IgD-negative memory B cell (primary cell): ENCODE data around the gene NCKAP5. TPM values are rescaled to one million over a fixed set of nuclear protein-coding genes. Genes with fewer than 3 reads are reported as not detected.

Experiments used
- H3K27ac Mint-ChIP-seq, 3 donors: one replicate each; pipeline ENCODE4 v1.8.0; 2020 to 2022; ENCODE audit warnings: mild to moderate bottlenecking in 3 of 3, mixed read lengths in 3 of 3, moderate library complexity in 1 of 3
- H3K27me3 Mint-ChIP-seq: one replicate; pipeline ENCODE4 v1.8.0; 2021; ENCODE audit warnings: mixed read lengths
- H3K36me3 Mint-ChIP-seq: one replicate; pipeline ENCODE4 v1.8.0; 2020; ENCODE audit warnings: mild to moderate bottlenecking, mixed read lengths
- H3K4me1 Mint-ChIP-seq, 3 donors: one replicate each; pipeline ENCODE4 v1.8.0; 2020 to 2022; ENCODE audit warnings: mixed read lengths in 3 of 3, mild to moderate bottlenecking in 1 of 3
- H3K4me3 Mint-ChIP-seq, 4 donors: one replicate each; pipeline ENCODE4 v1.8.0; 2020 to 2022; ENCODE audit warnings: mild to moderate bottlenecking in 4 of 4, mixed read lengths in 4 of 4, moderate library complexity in 3 of 4
- H3K9me3 Mint-ChIP-seq, 3 donors: one replicate each; pipeline ENCODE4 v1.8.0; 2020 to 2021; ENCODE audit warnings: mixed read lengths in 3 of 3, mild to moderate bottlenecking in 1 of 3
- polyA plus RNA-seq: library from polyadenylated mRNA; unstranded; fragments of 300-500 nt; fragmentation: Illumina TruSeq; gene quantifications from one replicate; pipeline ENCODE4 v1.2.3, GENCODE V29; 2021

NCKAP5 gene
- polyA plus RNA-seq, 1 donor from 2014 or later = not detected

GRCh38 chr2:132897111-132897510, 671.2 kb downstream of the NCKAP5 start:
- H3K4me1 Mint-ChIP-seq = peaks cover 0 to 3% (median 0%) of the 10 kb centered on the region in 3 donors
- H3K36me3 Mint-ChIP-seq = no peaks in the 10 kb centered on the region
- no peaks in the 10 kb centered on the region for H3K27me3 Mint-ChIP-seq

GRCh38 chr2:132896073-132896472, 672.2 kb downstream of the NCKAP5 start:
- Mint-ChIP-seq H3K9me3 (peaks cover 0 to 7% (median 5%) of the 10 kb centered on the region in 3 donors), H3K27me3 (no peaks in the 10 kb centered on the region), H3K4me1 (peaks cover 0 to 3% (median 0%) of the 10 kb centered on the region in 3 donors), H3K4me3 (no peak overlapping the region), H3K27ac (no peak overlapping the region), H3K36me3 (no peaks in the 10 kb centered on the region)

More at GRCh38 chr2:132897111-132897510, 671.2 kb downstream of the NCKAP5 start:
- peaks cover 0 to 7% (median 2%) of the 10 kb centered on the region in 3 donors for H3K9me3 Mint-ChIP-seq
- no peak overlapping the region for H3K4me3 Mint-ChIP-seq
- no peak overlapping the region for H3K27ac Mint-ChIP-seq

GRCh38 chr2:132891498-132891897, 676.8 kb downstream of the NCKAP5 start:
- Mint-ChIP-seq H3K4me1 (peaks cover 0 to 3% (median 0%) of the 10 kb centered on the region in 3 donors), H3K4me3 (no peak overlapping the region), H3K9me3 (peaks cover 0 to 9% (median 0%) of the 10 kb centered on the region in 3 donors), H3K27me3 (peaks cover under 1% of the 10 kb centered on the region), H3K27ac (no peak overlapping the region), H3K36me3 (no peaks in the 10 kb centered on the region)

- H3K9me3 Mint-ChIP-seq = peaks cover 0 to 7% (median 2%) of the 10 kb centered on the region in 3 donors
- H3K27me3 Mint-ChIP-seq = peaks cover 3% of the 10 kb centered on the region
- H3K27ac Mint-ChIP-seq = no peak overlapping the region
- H3K4me3 Mint-ChIP-seq = no peak overlapping the region
- no peaks in the 10 kb centered on the region for H3K4me1 Mint-ChIP-seq
- H3K36me3 Mint-ChIP-seq = no peaks in the 10 kb centered on the region
Measured at GRCh38 chr2:132886574-132886973, 681.7 kb downstream of the NCKAP5 start.

- H3K27ac Mint-ChIP-seq = no peak overlapping the region
- H3K27me3 Mint-ChIP-seq = peaks cover 3% of the 10 kb centered on the region
- H3K4me1 Mint-ChIP-seq = no peaks in the 10 kb centered on the region
- no peak overlapping the region for H3K4me3 Mint-ChIP-seq
- peaks cover 0 to 5% (median 2%) of the 10 kb centered on the region in 3 donors for H3K9me3 Mint-ChIP-seq
- H3K36me3 Mint-ChIP-seq = no peaks in the 10 kb centered on the region
Measured at GRCh38 chr2:132884705-132885104, 683.6 kb downstream of the NCKAP5 start.

- Mint-ChIP-seq H3K4me3 (no peak overlapping the region), H3K4me1 (no peaks in the 10 kb centered on the region), H3K27me3 (peaks cover 3% of the 10 kb centered on the region), H3K36me3 (no peaks in the 10 kb centered on the region), H3K9me3 (peaks cover 0 to 5% (median 2%) of the 10 kb centered on the region in 3 donors), H3K27ac (no peak overlapping the region)
Measured at GRCh38 chr2:132884292-132884691, 684.0 kb downstream of the NCKAP5 start.

GRCh38 chr2:132883430-132883829, 684.8 kb downstream of the NCKAP5 start:
- Mint-ChIP-seq H3K4me3 (no peak overlapping the region), H3K27ac (no peak overlapping the region), H3K27me3 (peaks cover 3% of the 10 kb centered on the region), H3K36me3 (no peaks in the 10 kb centered on the region), H3K4me1 (no peaks in the 10 kb centered on the region), H3K9me3 (peaks cover 0 to 5% (median 2%) of the 10 kb centered on the region in 3 donors)

- Mint-ChIP-seq H3K36me3 (no peaks in the 10 kb centered on the region), H3K4me3 (no peak overlapping the region), H3K27me3 (peaks cover 3% of the 10 kb centered on the region), H3K4me1 (no peaks in the 10 kb centered on the region), H3K9me3 (peaks cover 0 to 3% (median 2%) of the 10 kb centered on the region in 3 donors), H3K27ac (no peak overlapping the region)
Measured at GRCh38 chr2:132881546-132881945, 686.7 kb downstream of the NCKAP5 start.

- H3K4me1 Mint-ChIP-seq = no peaks in the 10 kb centered on the region
- no peak overlapping the region for H3K4me3 Mint-ChIP-seq
- no peak overlapping the region for H3K27ac Mint-ChIP-seq
- H3K36me3 Mint-ChIP-seq = no peaks in the 10 kb centered on the region
- peaks cover 0 to 3% (median 0%) of the 10 kb centered on the region in 3 donors for H3K9me3 Mint-ChIP-seq
- H3K27me3 Mint-ChIP-seq = no peaks in the 10 kb centered on the region
Measured at GRCh38 chr2:132877923-132878322, 690.3 kb downstream of the NCKAP5 start.

GRCh38 chr2:132876745-132877391, 691.4 kb downstream of the NCKAP5 start:
- Mint-ChIP-seq H3K4me1 (no peaks in the 10 kb centered on the region), H3K9me3 (peaks cover 0 to 3% (median 0%) of the 10 kb centered on the region in 3 donors), H3K4me3 (no peak overlapping the region), H3K27me3 (no peaks in the 10 kb centered on the region), H3K27ac (no peak overlapping the region), H3K36me3 (no peaks in the 10 kb centered on the region)

- no peaks in the 10 kb centered on the region for H3K27me3 Mint-ChIP-seq
- H3K4me3 Mint-ChIP-seq = no peak overlapping the region
- no peaks in the 10 kb centered on the region for H3K36me3 Mint-ChIP-seq
- peaks cover 0 to 4% (median 3%) of the 10 kb centered on the region in 3 donors for H3K9me3 Mint-ChIP-seq
- no peak overlapping the region for H3K27ac Mint-ChIP-seq
- H3K4me1 Mint-ChIP-seq = no peaks in the 10 kb centered on the region
Measured at GRCh38 chr2:132875193-132875592, 693.1 kb downstream of the NCKAP5 start.

GRCh38 chr2:132873738-132874137, 694.5 kb downstream of the NCKAP5 start:
- Mint-ChIP-seq H3K27me3 (no peaks in the 10 kb centered on the region), H3K4me1 (no peaks in the 10 kb centered on the region), H3K36me3 (no peaks in the 10 kb centered on the region), H3K9me3 (peaks cover 0 to 4% (median 1%) of the 10 kb centered on the region in 3 donors), H3K4me3 (no peak overlapping the region), H3K27ac (no peak overlapping the region)

- no peak overlapping the region for H3K27ac Mint-ChIP-seq
- no peaks in the 10 kb centered on the region for H3K36me3 Mint-ChIP-seq
- peaks cover 0 to 4% (median 0%) of the 10 kb centered on the region in 3 donors for H3K9me3 Mint-ChIP-seq
- no peak overlapping the region for H3K4me3 Mint-ChIP-seq
- H3K27me3 Mint-ChIP-seq = no peaks in the 10 kb centered on the region
- no peaks in the 10 kb centered on the region for H3K4me1 Mint-ChIP-seq
Measured at GRCh38 chr2:132871831-132872230, 696.4 kb downstream of the NCKAP5 start.

- Mint-ChIP-seq H3K4me3 (no peak overlapping the region), H3K9me3 (no peaks in the 10 kb centered on the region), H3K27me3 (no peaks in the 10 kb centered on the region), H3K4me1 (no peaks in the 10 kb centered on the region), H3K36me3 (no peaks in the 10 kb centered on the region), H3K27ac (no peak overlapping the region)
Measured at GRCh38 chr2:132863961-132864360, 704.3 kb downstream of the NCKAP5 start.

- Mint-ChIP-seq H3K4me1 (no peaks in the 10 kb centered on the region), H3K27ac (no peak overlapping the region), H3K27me3 (no peaks in the 10 kb centered on the region), H3K4me3 (no peak overlapping the region), H3K36me3 (no peaks in the 10 kb centered on the region), H3K9me3 (no peaks in the 10 kb centered on the region)
Measured at GRCh38 chr2:132860220-132860619, 708.0 kb downstream of the NCKAP5 start.

GRCh38 chr2:132859590-132859989, 708.7 kb downstream of the NCKAP5 start:
- H3K9me3 Mint-ChIP-seq = no peaks in the 10 kb centered on the region

More at GRCh38 chr2:132859590-132859989, 708.7 kb downstream of the NCKAP5 start:
- Mint-ChIP-seq H3K36me3 (no peaks in the 10 kb centered on the region), H3K27me3 (no peaks in the 10 kb centered on the region), H3K27ac (no peak overlapping the region), H3K4me1 (no peaks in the 10 kb centered on the region), H3K4me3 (no peak overlapping the region)
